Activated CD8-positive, alpha-beta T cell treated with anti-CD3 and anti-CD28 coated beads for 36 hours (primary cell): ENCODE results near the gene FAM162A. TPM values are rescaled to one million over a fixed set of nuclear protein-coding genes. Genes with fewer than 3 reads are reported as not detected.

Source experiments
- ATAC-seq: fragments of 200-7000 bp; cut with Tn5 transposase; one replicate; pipeline ENCODE4 v1.10.0; 2021; ENCODE audit warnings: mild to moderate bottlenecking, moderate library complexity
- CTCF ChIA-PET: fragments of 350-600 bp; sonication (Branson Sonifier 250); formaldehyde crosslinking; loops from one replicate; lab custom pipeline; 2021; ENCODE audit warnings: antibody characterized with exemption; lab: Charles Lee
- POLR2A ChIA-PET: fragments of 350-600 bp; sonication (Branson Sonifier 250); formaldehyde crosslinking; loops from one replicate; lab custom pipeline; 2021; ENCODE audit warnings: antibody characterized with exemption; lab: Charles Lee
- DNase-seq: peaks from one replicate; pipeline ENCODE4 v3.0.0-alpha.2; 2020
- H3K27ac Mint-ChIP-seq: one replicate; pipeline ENCODE4 v1.8.0; 2021; ENCODE audit warnings: mild to moderate bottlenecking, mixed read lengths
- H3K27me3 Mint-ChIP-seq: one replicate; pipeline ENCODE4 v1.8.0; 2021; ENCODE audit warnings: mixed read lengths
- H3K36me3 Mint-ChIP-seq: one replicate; pipeline ENCODE4 v1.8.0; 2021; ENCODE audit warnings: low read depth, mixed read lengths
- H3K4me1 Mint-ChIP-seq: one replicate; pipeline ENCODE4 v1.8.0; 2021; ENCODE audit warnings: low read depth, mixed read lengths
- H3K4me3 Mint-ChIP-seq: one replicate; pipeline ENCODE4 v1.8.0; 2021; ENCODE audit warnings: mild to moderate bottlenecking, moderate library complexity, mixed read lengths
- H3K9me3 Mint-ChIP-seq: one replicate; pipeline ENCODE4 v1.8.0; 2021; ENCODE audit warnings: mixed read lengths
- CTCF ChIP-seq: fragments of 200-600 bp; IDR thresholded peaks from one replicate; pipeline ENCODE4 v1.8.0; 2022; ENCODE audit warnings: antibody characterized with exemption, mild to moderate bottlenecking
- intact Hi-C: fragments of 100-400 bp; cut with micrococcal nuclease; formaldehyde crosslinking; loops from one replicate; pipeline ENCODE4 v1.10.0; 2022
- total RNA-seq, 2 experiments: library from RNA; stranded (reverse); gene quantifications; one replicate each; pipeline ENCODE4 v1.2.3, GENCODE V29; 2021

FAM162A gene
- total RNA-seq, 2 experiments from 2014 or later: 202 to 204 TPM

DNA sequence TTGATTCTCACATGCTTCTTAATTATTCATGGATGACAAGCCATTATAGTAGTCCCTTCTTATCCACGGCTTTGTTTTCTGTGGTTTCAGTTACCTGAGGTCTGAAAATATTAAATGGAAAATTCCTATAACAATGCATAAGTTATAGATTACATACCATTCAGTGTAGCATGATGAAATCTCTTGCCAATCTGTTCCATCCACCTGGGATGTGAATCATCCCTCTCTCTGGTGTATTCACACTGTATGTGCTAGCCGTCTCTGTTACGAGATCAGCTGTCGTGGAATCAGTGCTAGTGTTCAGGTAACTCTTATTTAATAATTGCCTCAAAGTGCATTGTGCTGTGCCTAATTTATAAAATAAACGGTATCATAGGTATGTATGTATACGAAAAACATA lies 26.7 kb downstream of the FAM162A start:
- no peak for TF ChIP-seq CTCF
- intact Hi-C loops: loop anchor here (10.0 kb wide), 1 partner anchor 274 kb away; the partner anchor contains the start of gene PARP14

DNA sequence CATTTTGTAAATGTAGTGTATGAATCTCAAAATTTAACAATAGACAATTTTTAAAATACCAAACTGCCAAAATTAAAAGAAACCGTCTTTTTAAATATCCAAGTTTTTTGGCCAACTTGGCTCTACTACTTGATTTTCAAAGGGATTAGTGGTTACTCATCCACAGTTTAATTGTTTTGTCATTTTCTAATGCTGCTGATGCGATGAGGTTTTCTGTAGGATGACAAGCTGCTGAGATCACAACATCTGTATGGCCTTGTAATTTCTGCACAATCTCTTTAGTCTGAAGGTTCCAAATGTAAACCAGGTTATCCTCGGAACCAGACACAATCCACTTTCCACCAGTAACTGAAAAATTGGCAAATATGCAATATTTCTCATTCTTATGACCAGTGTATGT lies 30.4 kb downstream of the FAM162A start:
- Mint-ChIP-seq H3K4me1 (peaks cover 52% of the 10 kb centered on the region), H3K36me3 (peaks cover 54% of the 10 kb centered on the region), H3K27ac (peak overlapping the region; percentile 98), H3K9me3 (no peaks in the 10 kb centered on the region), H3K27me3 (no peaks in the 10 kb centered on the region), H3K4me3 (peak overlapping the region; percentile 97)
- ChIA-PET CTCF (interaction anchor here (1.7 to 3.9 kb wide), 2 partner anchors 29 to 265 kb away, joined by 4 to 23 read pairs; partner anchors contain the start of gene FAM162A), POLR2A (no interaction called here)
- ATAC-seq (no peak), DNase-seq (no peak)
- intact Hi-C loops: loop anchor here (10.0 kb wide), 1 partner anchor 270 kb away; the partner anchor contains the start of gene PARP14
- no peak for TF ChIP-seq CTCF

More for the DNA sequence above, 26.7 kb downstream of the FAM162A start:
- Mint-ChIP-seq H3K9me3 (no peaks in the 10 kb centered on the region), H3K4me3 (no peak overlapping the region), H3K27ac (peak overlapping the region; percentile 50), H3K36me3 (peaks cover 74% of the 10 kb centered on the region), H3K4me1 (peaks cover 63% of the 10 kb centered on the region), H3K27me3 (no peaks in the 10 kb centered on the region)
- DNase-seq: peak; percentile 19
- peak; percentile 31 for ATAC-seq
- ChIA-PET POLR2A (no interaction called here), CTCF (interaction anchor here (1.6 kb wide), 1 partner anchor 18 kb away, joined by 6 read pairs; no protein-coding TSS in a partner anchor)

DNA sequence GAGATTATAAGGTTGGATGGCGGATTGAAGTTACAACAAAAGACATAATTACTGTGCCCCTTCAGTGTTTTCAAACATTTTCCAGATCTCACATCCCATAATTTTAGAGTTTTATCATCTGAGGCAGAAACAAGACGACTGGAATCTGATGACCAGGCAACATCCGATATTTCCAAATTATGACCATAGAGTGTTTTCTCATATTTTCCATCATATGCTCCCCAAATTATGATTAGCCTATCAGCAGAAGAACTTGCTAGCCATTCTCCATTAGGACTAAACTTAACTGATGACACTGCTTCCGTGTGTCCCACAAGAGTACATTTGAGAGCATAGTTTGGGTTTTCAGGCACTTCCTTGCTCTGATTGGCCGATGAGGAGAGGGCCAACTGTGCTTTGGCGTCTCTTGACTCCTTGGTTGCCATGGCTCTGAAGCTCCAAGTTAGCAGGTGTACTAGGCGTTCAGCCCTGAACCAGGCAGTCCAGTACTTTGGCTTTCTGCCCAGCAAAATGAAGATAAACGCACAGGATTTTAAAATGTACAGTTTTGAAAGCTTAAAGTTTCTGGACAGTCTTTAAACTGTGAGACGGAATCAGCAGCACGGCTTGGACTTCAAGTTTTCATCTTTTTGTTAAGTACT lies 31.2 kb downstream of the FAM162A start:
- Mint-ChIP-seq H3K36me3 (peaks cover 51% of the 10 kb centered on the region), H3K27me3 (no peaks in the 10 kb centered on the region), H3K4me3 (peak overlapping the region; percentile 97), H3K4me1 (peaks cover 51% of the 10 kb centered on the region), H3K9me3 (no peaks in the 10 kb centered on the region), H3K27ac (peak overlapping the region; percentile 98)
- DNase-seq (peak; percentile 73), ATAC-seq (peak; percentile 56)
- TF ChIP-seq CTCF: no peak
- intact Hi-C loops: loop anchor here (10.0 kb wide), 1 partner anchor 270 kb away; the partner anchor contains the start of gene PARP14
- CTCF ChIA-PET: interaction anchor here (1.4 to 3.9 kb wide), 7 partner anchors 7 to 264 kb away, joined by 4 to 23 read pairs (median 5); partner anchors contain the start of genes FAM162A and MIX23
- POLR2A ChIA-PET: interaction anchor here (1.0 to 2.9 kb wide), 8 partner anchors 9 to 150 kb away, joined by 3 to 19 read pairs (median 3); partner anchors contain the start of genes DTX3L, FAM162A and MIX23

DNA sequence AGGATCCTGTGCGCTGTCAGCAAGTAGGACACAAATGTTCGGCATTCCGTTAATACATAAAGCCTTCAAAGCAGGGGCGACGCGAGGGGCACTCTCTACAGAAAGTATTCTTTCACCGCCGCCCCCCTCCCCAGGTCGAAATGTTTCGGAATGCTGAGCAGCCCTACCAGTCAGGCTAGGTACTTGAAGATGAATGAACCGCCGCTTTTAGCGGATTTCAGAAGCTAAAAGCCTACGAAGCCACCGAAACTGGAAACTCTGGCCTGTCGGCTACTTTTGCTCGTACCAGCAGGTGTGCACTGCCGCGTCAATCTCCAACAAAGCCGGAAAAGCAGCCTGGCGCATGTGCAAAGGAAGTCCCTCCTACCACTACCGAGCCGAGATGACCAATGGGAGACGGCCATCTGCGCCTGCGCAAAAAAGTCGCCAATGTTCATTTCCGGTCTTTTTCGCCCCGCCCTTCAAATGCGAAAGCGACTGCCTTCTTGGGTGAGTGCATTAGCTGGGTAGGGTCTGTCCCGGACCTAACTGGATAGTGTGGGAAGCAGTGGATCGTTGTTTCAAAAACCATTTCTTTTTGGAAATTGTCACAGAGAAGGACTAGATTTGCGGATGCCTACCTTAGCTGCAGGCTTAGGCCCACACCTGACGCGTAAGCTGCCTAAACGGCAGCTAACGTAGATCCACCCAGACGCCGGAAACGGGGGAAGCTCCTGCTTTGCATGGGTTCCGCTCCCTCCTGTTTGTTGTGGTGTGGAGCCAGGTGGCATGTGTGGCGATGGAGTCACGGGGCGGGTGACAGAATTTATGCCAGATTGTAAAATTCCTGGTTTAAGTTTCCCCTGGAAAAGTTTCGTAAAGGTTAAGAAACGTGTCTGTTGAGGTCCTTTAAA lies 32.0 kb downstream of the FAM162A start, which contains the start of gene WDR5B:
WDR5B (minus strand) TSS at position 301 of the 893 bp plus-strand sequence. CDS start 534 bp downstream, outside the sequence.
- ChIA-PET CTCF (interaction anchor here (0.8 to 3.9 kb wide), 10 partner anchors 8 to 263 kb away, joined by 3 to 23 read pairs (median 4); partner anchors contain the start of genes FAM162A and MIX23), POLR2A (interaction anchor here (0.9 to 2.9 kb wide), 10 partner anchors 8 to 760 kb away, joined by 3 to 19 read pairs (median 3); partner anchors contain the start of genes DTX3L, FAM162A and MIX23)
- Mint-ChIP-seq H3K36me3 (peaks cover 47% of the 10 kb centered on the region), H3K27ac (peak within 1 kb of the TSS; percentile 98), H3K4me1 (peaks cover 46% of the 10 kb centered on the region), H3K27me3 (no peaks in the 10 kb centered on the region), H3K4me3 (peak within 1 kb of the TSS; percentile 97), H3K9me3 (no peaks in the 10 kb centered on the region)
- intact Hi-C loops: loop anchor here (10.0 kb wide), 1 partner anchor 269 kb away; the partner anchor contains the start of gene PARP14
- peak; percentile 90 for ATAC-seq
- peak; percentile 99 for DNase-seq
- TF ChIP-seq CTCF: no peak
